HT1080 (cell line): Measurements from ENCODE around the gene CASP8AP2. TPM values are rescaled to one million over a fixed set of nuclear protein-coding genes. Genes with fewer than 3 reads are reported as not detected.
"Not testable (repeated sequence)": the region's sequence is repeated elsewhere in the genome, so short reads cannot be mapped to it uniquely, and the experiment has no call there.

ENCODE experiments used
- DNase-seq: peaks from one replicate; pipeline ENCODE4 v3.0.0-alpha.2; 2015; ENCODE audit warnings: low read depth
- small RNA-seq: library from RNA; depleted of rRNA; stranded (forward); fragments of <200 nt; gene quantifications from one replicate; pipeline ENCODE3, GENCODE V24; 2014
- total RNA-seq: library from RNA; depleted of rRNA; stranded (reverse); fragments of >200 nt; shearing (Covaris generic); gene quantifications from 2 replicates; pipeline ENCODE4 v1.2.3, GENCODE V29; 2014; rRNA removed

The CASP8AP2 gene
- total RNA-seq, 1 experiment from 2014 or later: 6.2 TPM

GRCh38 chr6:89886378-89887120 lies 56.9 kb downstream of the CASP8AP2 start:
- no peak for DNase-seq

GRCh38 chr6:89887452-89888137 lies 57.9 kb downstream of the CASP8AP2 start:
- DNase-seq: no peak

- DNase-seq: no peak
These were observed 58.4 kb downstream of the CASP8AP2 start for GRCh38 chr6:89888138-89888514.

- no peak for DNase-seq
These were observed 59.2 kb downstream of the CASP8AP2 start for GRCh38 chr6:89888871-89889270.

- DNase-seq: not testable (repeated sequence)
These were observed 61.3 kb downstream of the CASP8AP2 start for GRCh38 chr6:89890845-89891528.

- DNase-seq: peak; percentile 6
These were observed 62.9 kb downstream of the CASP8AP2 start for GRCh38 chr6:89892577-89892976.

- no peak for DNase-seq
These were observed 64.5 kb downstream of the CASP8AP2 start, which contains the start of gene GJA10 for GRCh38 chr6:89894169-89894568. TSS of gene GJA10 (plus strand) at chr6:89894469. CDS start at chr6:89894469, 0 bp downstream.

- peak; percentile 53 for DNase-seq
These were observed 65.7 kb downstream of the CASP8AP2 start for GRCh38 chr6:89895276-89895874.

- DNase-seq: not testable (repeated sequence)
These were observed 80.6 kb downstream of the CASP8AP2 start for GRCh38 chr6:89910001-89910901.

GRCh38 chr6:89910902-89911240 lies 81.2 kb downstream of the CASP8AP2 start:
- no peak for DNase-seq

GRCh38 chr6:89916136-89916920 lies 86.6 kb downstream of the CASP8AP2 start:
- no peak for DNase-seq

GRCh38 chr6:89917216-89917615 lies 87.5 kb downstream of the CASP8AP2 start:
- DNase-seq: no peak

- DNase-seq: no peak
These were observed 88.2 kb downstream of the CASP8AP2 start for GRCh38 chr6:89917801-89918366.

Small RNA genes lying within 50 kb of the gene (small RNA-seq; reads per million reads assigned to genes)
- gene DNAJC19P6 (not detected), gene RF00019 (not detected)

Other genes starting within 250 kb of the CASP8AP2 start
- gene LYRM2, start 191.1 kb upstream of the CASP8AP2 start, total RNA-seq: 16.4 and 24.4 TPM in 2 replicates
- gene MDN1, start 10.1 kb upstream of the CASP8AP2 start, total RNA-seq: 17.6 and 19.8 TPM in 2 replicates
- gene GJA10, start 64.6 kb downstream of the CASP8AP2 start, total RNA-seq: not detected in 2 replicates